ENCODE results near the gene ZNF804B.

DNA sequence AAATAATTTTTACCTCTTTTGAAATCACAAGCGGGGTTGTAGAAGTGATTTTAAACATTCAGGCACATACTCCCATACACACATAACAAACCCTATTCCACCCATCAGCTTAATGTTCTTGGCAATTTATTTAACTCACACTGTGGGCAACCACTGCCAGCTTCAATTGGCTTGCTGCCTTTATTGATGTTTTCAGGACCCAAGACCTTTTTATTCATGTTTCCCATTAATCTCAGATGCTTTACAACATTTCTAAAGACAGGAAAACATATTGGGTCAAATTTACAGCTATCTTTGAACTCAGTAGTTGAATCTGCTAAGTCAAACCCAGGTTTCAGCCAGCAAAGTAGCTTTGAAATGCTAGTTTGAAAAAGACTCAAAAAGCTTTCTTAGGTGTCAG is 109.0 kb downstream of the ZNF804B start:
- TF ChIP-seq, protein P1, sequence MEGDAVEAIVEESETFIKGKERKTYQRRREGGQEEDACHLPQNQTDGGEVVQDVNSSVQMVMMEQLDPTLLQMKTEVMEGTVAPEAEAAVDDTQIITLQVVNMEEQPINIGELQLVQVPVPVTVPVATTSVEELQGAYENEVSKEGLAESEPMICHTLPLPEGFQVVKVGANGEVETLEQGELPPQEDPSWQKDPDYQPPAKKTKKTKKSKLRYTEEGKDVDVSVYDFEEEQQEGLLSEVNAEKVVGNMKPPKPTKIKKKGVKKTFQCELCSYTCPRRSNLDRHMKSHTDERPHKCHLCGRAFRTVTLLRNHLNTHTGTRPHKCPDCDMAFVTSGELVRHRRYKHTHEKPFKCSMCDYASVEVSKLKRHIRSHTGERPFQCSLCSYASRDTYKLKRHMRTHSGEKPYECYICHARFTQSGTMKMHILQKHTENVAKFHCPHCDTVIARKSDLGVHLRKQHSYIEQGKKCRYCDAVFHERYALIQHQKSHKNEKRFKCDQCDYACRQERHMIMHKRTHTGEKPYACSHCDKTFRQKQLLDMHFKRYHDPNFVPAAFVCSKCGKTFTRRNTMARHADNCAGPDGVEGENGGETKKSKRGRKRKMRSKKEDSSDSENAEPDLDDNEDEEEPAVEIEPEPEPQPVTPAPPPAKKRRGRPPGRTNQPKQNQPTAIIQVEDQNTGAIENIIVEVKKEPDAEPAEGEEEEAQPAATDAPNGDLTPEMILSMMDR (IDR thresholded peaks at IDR 0.05): no peak
- no peak for TF ChIP-seq POLR2A (IDR thresholded peaks at IDR 0.05)

Data from esophagus squamous epithelium (tissue), 4 donors.